Measurements from ENCODE around the gene RPTOR.

- no peak for TF ChIP-seq POLR2AphosphoS5 (IDR thresholded peaks at IDR 0.05)
- no peak for TF ChIP-seq CTCF (IDR thresholded peaks at IDR 0.05; ENCODE audit: poor library complexity, severe bottlenecking)
- no peak for TF ChIP-seq EZH2 (IDR thresholded peaks at IDR 0.05; ENCODE audit: borderline replicate concordance, insufficient read depth, low read length, poor library complexity, severe bottlenecking)
- no peak for TF ChIP-seq MXI1 (conservative IDR thresholded peaks at IDR 0.05; ENCODE audit: poor library complexity, severe bottlenecking)
- TF ChIP-seq RAD21 (conservative IDR thresholded peaks at IDR 0.05), result no peak
- no peak for TF ChIP-seq SMC3 (conservative IDR thresholded peaks at IDR 0.05; ENCODE audit: poor library complexity)
Measured at GRCh38 chr17:80967404-80967872, 422.8 kb downstream of the RPTOR start.
